ENCODE results near the gene VIP.

DNA sequence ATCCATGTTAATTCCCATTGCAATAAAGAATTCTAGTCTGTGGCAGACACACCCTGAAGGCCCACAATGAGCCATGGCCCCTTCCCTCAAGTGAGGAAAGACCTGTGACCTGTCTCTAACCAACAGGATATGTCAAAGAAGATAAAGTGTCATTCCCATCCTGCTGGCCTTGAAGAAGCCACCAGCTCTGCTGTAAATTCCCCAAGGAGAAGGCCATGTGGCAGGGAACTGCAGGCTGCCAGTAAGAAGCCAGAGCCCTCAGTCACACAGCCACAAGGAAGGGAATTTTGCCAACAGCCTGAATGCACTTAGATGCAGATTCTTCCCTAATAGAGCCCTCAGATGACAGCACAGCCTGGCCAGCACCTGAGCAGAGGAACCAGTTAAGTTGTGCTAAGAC is 24.8 kb downstream of the VIP start:
- TF ChIP-seq, protein P1, sequence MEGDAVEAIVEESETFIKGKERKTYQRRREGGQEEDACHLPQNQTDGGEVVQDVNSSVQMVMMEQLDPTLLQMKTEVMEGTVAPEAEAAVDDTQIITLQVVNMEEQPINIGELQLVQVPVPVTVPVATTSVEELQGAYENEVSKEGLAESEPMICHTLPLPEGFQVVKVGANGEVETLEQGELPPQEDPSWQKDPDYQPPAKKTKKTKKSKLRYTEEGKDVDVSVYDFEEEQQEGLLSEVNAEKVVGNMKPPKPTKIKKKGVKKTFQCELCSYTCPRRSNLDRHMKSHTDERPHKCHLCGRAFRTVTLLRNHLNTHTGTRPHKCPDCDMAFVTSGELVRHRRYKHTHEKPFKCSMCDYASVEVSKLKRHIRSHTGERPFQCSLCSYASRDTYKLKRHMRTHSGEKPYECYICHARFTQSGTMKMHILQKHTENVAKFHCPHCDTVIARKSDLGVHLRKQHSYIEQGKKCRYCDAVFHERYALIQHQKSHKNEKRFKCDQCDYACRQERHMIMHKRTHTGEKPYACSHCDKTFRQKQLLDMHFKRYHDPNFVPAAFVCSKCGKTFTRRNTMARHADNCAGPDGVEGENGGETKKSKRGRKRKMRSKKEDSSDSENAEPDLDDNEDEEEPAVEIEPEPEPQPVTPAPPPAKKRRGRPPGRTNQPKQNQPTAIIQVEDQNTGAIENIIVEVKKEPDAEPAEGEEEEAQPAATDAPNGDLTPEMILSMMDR (optimal IDR thresholded peaks at IDR 0.05 in 1 of 3, IDR thresholded peaks at IDR 0.05 in 1 of 3, conservative IDR thresholded peaks at IDR 0.05 in 1 of 3; ENCODE audit: extremely low read depth in 1 of 3, insufficient read depth in 2 of 3, low read length in 3 of 3): no peak
- TF ChIP-seq EZH2 (IDR thresholded peaks at IDR 0.05; ENCODE audit: low read length): no peak
